GM21390 (cell line): Measurements from ENCODE around the gene PPAT.

Source experiments
- ATAC-seq: cut with Tn5 transposase; IDR thresholded peaks from one replicate; pipeline ENCODE4 v1.9.1; 2021; ENCODE audit not compliant: unreplicated experiment

PPAT gene

GRCh38 chr4:56434599-56435139 is 746 bp downstream of the PPAT start:
- peak; percentile 20 for ATAC-seq

GRCh38 chr4:56433280-56433679 is 2.1 kb downstream of the PPAT start:
- no peak for ATAC-seq

- ATAC-seq, result no peak
Measured at GRCh38 chr4:56430203-56430602, 5.2 kb downstream of the PPAT start.

GRCh38 chr4:56427179-56427578 is 8.2 kb downstream of the PPAT start:
- ATAC-seq, result no peak

GRCh38 chr4:56426273-56426672 is 9.1 kb downstream of the PPAT start:
- ATAC-seq, result peak; percentile 87

- no peak for ATAC-seq
Measured at GRCh38 chr4:56425518-56425917, 9.9 kb downstream of the PPAT start.

- no peak for ATAC-seq
Measured at GRCh38 chr4:56424697-56425514, 10.5 kb downstream of the PPAT start.

GRCh38 chr4:56424176-56424575 is 11.2 kb downstream of the PPAT start:
- ATAC-seq, result no peak

- no peak for ATAC-seq
Measured at GRCh38 chr4:56417396-56417795, 18.0 kb downstream of the PPAT start.

- no peak for ATAC-seq
Measured at GRCh38 chr4:56416349-56416748, 19.1 kb downstream of the PPAT start.

- ATAC-seq, result no peak
Measured at GRCh38 chr4:56414135-56414670, 21.2 kb downstream of the PPAT start.

GRCh38 chr4:56410247-56411062 is 25.0 kb downstream of the PPAT start:
- ATAC-seq, result no peak

GRCh38 chr4:56409511-56410090 is 25.8 kb downstream of the PPAT start:
- no peak for ATAC-seq

- ATAC-seq, result no peak
Measured at GRCh38 chr4:56408978-56409377, 26.4 kb downstream of the PPAT start.

- no peak for ATAC-seq
Measured at GRCh38 chr4:56406151-56406550, 29.3 kb downstream of the PPAT start.

- ATAC-seq, result no peak
Measured at GRCh38 chr4:56405016-56405415, 30.4 kb downstream of the PPAT start.

GRCh38 chr4:56400560-56400959 is 34.9 kb downstream of the PPAT start:
- ATAC-seq, result no peak

- no peak for ATAC-seq
Measured at GRCh38 chr4:56391270-56391669, 44.1 kb downstream of the PPAT start.

GRCh38 chr4:56389558-56389957 is 45.9 kb downstream of the PPAT start:
- no peak for ATAC-seq

GRCh38 chr4:56388306-56388705 is 47.1 kb downstream of the PPAT start:
- ATAC-seq, result no peak
